ENCODE measurements around the gene GCK.
A peak's percentile ranks its signal among the peaks of the same experiment; 100 is the strongest.

GCK gene

DNA sequence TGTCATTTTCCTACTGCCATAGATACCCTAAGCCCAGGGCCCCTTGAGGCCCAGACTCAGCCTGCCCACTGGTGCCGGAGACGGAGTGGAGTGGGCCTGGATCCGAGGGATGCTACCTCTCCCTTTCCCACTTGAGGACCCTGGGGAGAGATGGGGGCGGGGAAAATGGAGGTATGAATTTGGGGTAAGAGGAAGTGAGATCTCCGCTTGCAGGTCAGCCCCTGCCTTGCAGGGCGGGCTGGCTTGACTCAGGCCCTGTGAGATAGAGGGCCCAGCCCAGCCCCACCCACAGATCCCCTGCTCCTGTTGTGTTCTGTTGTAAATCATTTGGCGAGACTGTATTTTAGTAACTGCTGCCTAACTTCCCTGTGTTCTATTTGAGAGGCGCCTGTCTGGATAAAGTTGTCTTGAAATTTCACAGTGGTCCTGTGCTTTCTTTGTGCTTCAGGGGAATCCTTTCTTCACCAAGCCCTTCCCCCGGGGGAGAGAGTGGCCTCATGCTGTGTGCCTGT, 24.7 kb upstream of the GCK start:
- peaks cover 0 to 16% of the 10 kb centered on the region in 2 donors for H3K27me3 ChIP-seq
- TF ChIP-seq, protein P1, sequence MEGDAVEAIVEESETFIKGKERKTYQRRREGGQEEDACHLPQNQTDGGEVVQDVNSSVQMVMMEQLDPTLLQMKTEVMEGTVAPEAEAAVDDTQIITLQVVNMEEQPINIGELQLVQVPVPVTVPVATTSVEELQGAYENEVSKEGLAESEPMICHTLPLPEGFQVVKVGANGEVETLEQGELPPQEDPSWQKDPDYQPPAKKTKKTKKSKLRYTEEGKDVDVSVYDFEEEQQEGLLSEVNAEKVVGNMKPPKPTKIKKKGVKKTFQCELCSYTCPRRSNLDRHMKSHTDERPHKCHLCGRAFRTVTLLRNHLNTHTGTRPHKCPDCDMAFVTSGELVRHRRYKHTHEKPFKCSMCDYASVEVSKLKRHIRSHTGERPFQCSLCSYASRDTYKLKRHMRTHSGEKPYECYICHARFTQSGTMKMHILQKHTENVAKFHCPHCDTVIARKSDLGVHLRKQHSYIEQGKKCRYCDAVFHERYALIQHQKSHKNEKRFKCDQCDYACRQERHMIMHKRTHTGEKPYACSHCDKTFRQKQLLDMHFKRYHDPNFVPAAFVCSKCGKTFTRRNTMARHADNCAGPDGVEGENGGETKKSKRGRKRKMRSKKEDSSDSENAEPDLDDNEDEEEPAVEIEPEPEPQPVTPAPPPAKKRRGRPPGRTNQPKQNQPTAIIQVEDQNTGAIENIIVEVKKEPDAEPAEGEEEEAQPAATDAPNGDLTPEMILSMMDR (IDR thresholded peaks at IDR 0.05): no peak
- H3K9me3 ChIP-seq: peaks cover 0 to 6% (median 6%) of the 10 kb centered on the region in 3 donors
- H3K4me3 ChIP-seq: no peak overlapping the region
- H3K27ac ChIP-seq: no peak overlapping the region
- peaks cover 42 to 61% (median 45%) of the 10 kb centered on the region in 3 donors for H3K36me3 ChIP-seq
- intact Hi-C loops (cut with DNase I; ENCODE audit: low total_unique reads): no loop called here
- no peaks in the 10 kb centered on the region for H3K4me1 ChIP-seq
- DNase-seq: peak in 1 of 2 donors; percentile 43

GRCh38 chr7:44213206-44213876, 24.1 kb upstream of the GCK start:
- H3K27ac ChIP-seq: no peak overlapping the region
- intact Hi-C loops (cut with DNase I; ENCODE audit: low total_unique reads): no loop called here
- no peak overlapping the region for H3K4me3 ChIP-seq
- peaks cover 48 to 66% (median 51%) of the 10 kb centered on the region in 3 donors for H3K36me3 ChIP-seq
- DNase-seq: peak in 1 of 2 donors; percentile 43
- no peaks in the 10 kb centered on the region for H3K4me1 ChIP-seq
- no peaks in the 10 kb centered on the region for H3K9me3 ChIP-seq
- TF ChIP-seq, protein P1 (IDR thresholded peaks at IDR 0.05): no peak
- peaks cover 0 to 10% of the 10 kb centered on the region in 2 donors for H3K27me3 ChIP-seq

GRCh38 chr7:44212581-44213184, 23.4 kb upstream of the GCK start:
- Histone ChIP-seq H3K36me3 (peaks cover 55 to 73% (median 57%) of the 10 kb centered on the region in 3 donors), H3K9me3 (no peaks in the 10 kb centered on the region), H3K27ac (no peak overlapping the region), H3K4me1 (no peaks in the 10 kb centered on the region), H3K27me3 (peaks cover 0 to 4% of the 10 kb centered on the region in 2 donors), H3K4me3 (no peak overlapping the region)
- intact Hi-C loops (cut with DNase I; ENCODE audit: low total_unique reads): no loop called here
- TF ChIP-seq, protein P1 (IDR thresholded peaks at IDR 0.05): no peak
- DNase-seq: no peak

GRCh38 chr7:44212018-44212417, 22.8 kb upstream of the GCK start:
- H3K36me3 ChIP-seq: peaks cover 62 to 80% (median 64%) of the 10 kb centered on the region in 3 donors
- TF ChIP-seq, protein P1 (IDR thresholded peaks at IDR 0.05): no peak
- DNase-seq: peak in 1 of 2 donors; percentile 35
- H3K27ac ChIP-seq: no peak overlapping the region
- intact Hi-C loops (cut with DNase I; ENCODE audit: low total_unique reads): no loop called here
- H3K27me3 ChIP-seq: no peaks in the 10 kb centered on the region
- no peak overlapping the region for H3K4me3 ChIP-seq
- no peaks in the 10 kb centered on the region for H3K9me3 ChIP-seq
- H3K4me1 ChIP-seq: no peaks in the 10 kb centered on the region

DNA sequence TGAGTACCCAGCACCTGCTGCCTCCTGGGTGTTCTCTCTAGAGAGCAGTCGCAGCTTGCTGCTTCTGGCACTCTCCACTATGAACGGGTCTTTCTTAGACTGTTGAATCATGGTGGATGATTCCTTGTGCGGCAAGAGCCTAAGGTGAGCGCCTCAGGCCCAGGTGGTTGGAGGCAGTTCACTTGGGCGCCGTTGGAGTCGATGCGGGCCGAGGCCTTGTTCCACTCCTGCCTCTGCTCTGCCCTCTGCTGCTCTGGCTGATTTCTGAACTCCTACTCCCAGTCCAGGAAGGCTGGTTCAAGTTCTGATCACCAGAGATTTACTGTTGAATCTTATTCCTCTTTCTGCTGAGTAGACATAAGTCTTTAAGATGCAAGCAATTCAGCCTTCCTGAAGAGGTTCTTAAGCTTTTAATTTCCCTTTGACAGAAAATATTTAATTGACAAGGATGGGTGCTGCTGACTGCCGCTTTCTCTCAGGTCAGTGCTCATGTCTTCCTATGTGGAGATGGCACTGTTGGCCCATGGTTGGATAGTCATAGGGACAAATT, 22.0 kb upstream of the GCK start:
- Histone ChIP-seq H3K27ac (no peak overlapping the region), H3K27me3 (no peaks in the 10 kb centered on the region), H3K4me1 (no peaks in the 10 kb centered on the region), H3K4me3 (no peak overlapping the region), H3K36me3 (peaks cover 70 to 88% (median 72%) of the 10 kb centered on the region in 3 donors), H3K9me3 (no peaks in the 10 kb centered on the region)
- intact Hi-C loops (cut with DNase I; ENCODE audit: low total_unique reads): no loop called here
- TF ChIP-seq, protein P1 (IDR thresholded peaks at IDR 0.05): no peak
- peak in 1 of 2 donors; percentile 37 for DNase-seq

Data from tibial artery (tissue), 4 donors.